A673 (cell line): Measurements from ENCODE around the gene VASH2. TPM values are rescaled to one million over a fixed set of nuclear protein-coding genes. Genes with fewer than 3 reads are reported as not detected.

Experiments
- BruUV-seq: library from RNA; stranded (reverse); fragments of 400-500 nt; replicated peaks from 2 replicates; lab custom pipeline; 2021; lab: Mats Ljungman, UMichigan
- CTCF ChIA-PET: fragments of 300-600 bp; sonication (Branson Sonifier 250); formaldehyde crosslinking; loops from one replicate; lab custom pipeline; 2022; ENCODE audit warnings: antibody characterized with exemption; lab: Charles Lee
- POLR2A ChIA-PET: fragments of 300-600 bp; sonication (Branson Sonifier 250); formaldehyde crosslinking; loops from one replicate; lab custom pipeline; 2022; ENCODE audit warnings: antibody characterized with exemption; ENCODE audit not compliant: low non-redundant PET; lab: Charles Lee
- DNase-seq: peaks from one replicate; pipeline ENCODE4 v3.0.0-alpha.2; 2015; ENCODE audit warnings: low spot score
- H3K27ac ChIP-seq: fragments of 200-600 bp; sonication (generic); 2 replicates; pipeline ENCODE4 v1.5.1; 2016; ENCODE audit warnings: mixed run types, low read depth, mild to moderate bottlenecking, mixed read lengths, antibody characterized with exemption, low read length; ENCODE audit not compliant: poor library complexity, severe bottlenecking
- H3K27me3 ChIP-seq: fragments of 200-600 bp; sonication (generic); replicated peaks from 2 replicates; pipeline ENCODE4 v1.6.1; 2017; ENCODE audit warnings: mixed run types, low read depth, mild to moderate bottlenecking, mixed read lengths, antibody characterized with exemption, low read length; ENCODE audit not compliant: insufficient read depth, poor library complexity
- H3K36me3 ChIP-seq: fragments of 200-600 bp; sonication (generic); 2 replicates; pipeline ENCODE4 v1.6.1; 2016; ENCODE audit warnings: mixed run types, mild to moderate bottlenecking, mixed read lengths, antibody characterized with exemption, low read length; ENCODE audit not compliant: insufficient read depth, poor library complexity, severe bottlenecking
- H3K4me1 ChIP-seq: fragments of 200-600 bp; sonication (generic); 2 replicates; pipeline ENCODE4 v1.6.1; 2017; ENCODE audit warnings: mixed run types, mild to moderate bottlenecking, mixed read lengths, antibody characterized with exemption, low read length; ENCODE audit not compliant: insufficient read depth, poor library complexity, severe bottlenecking
- H3K4me3 ChIP-seq: fragments of 200-600 bp; sonication (generic); 2 replicates; pipeline ENCODE4 v1.5.1; 2016; ENCODE audit warnings: low read depth, mixed run types, mild to moderate bottlenecking, mixed read lengths, low read length; ENCODE audit not compliant: poor library complexity, severe bottlenecking
- H3K9me3 ChIP-seq: fragments of 200-600 bp; sonication (generic); 2 replicates; pipeline ENCODE4 v1.6.1; 2016; ENCODE audit warnings: mixed run types, low read depth, mild to moderate bottlenecking, mixed read lengths, antibody characterized with exemption, low read length; ENCODE audit not compliant: poor library complexity, severe bottlenecking
- EZH2 ChIP-seq: fragments of 200-600 bp; sonication (generic); IDR thresholded peaks from 2 replicates; pipeline ENCODE4 v1.6.1; 2017; ENCODE audit warnings: borderline replicate concordance, low read depth, mild to moderate bottlenecking, mixed read lengths, antibody characterized with exemption, low read length; ENCODE audit not compliant: poor library complexity, severe bottlenecking
- intact Hi-C: fragments of 100-400 bp; cut with micrococcal nuclease; formaldehyde crosslinking; loops from one replicate; pipeline ENCODE4 v1.10.0; 2022; ENCODE audit not compliant: unreplicated experiment
- total RNA-seq: library from RNA; stranded (reverse); gene quantifications from 2 replicates; pipeline ENCODE4 v1.2.3, GENCODE V29; 2021
- TF ChIP-seq, protein P1 (sequence below): fragments of 300-800, 200-600 bp; sonication (generic); conservative IDR thresholded peaks from 2 replicates; pipeline ENCODE4 v1.5.1; 2017; ENCODE audit warnings: low read depth, mild to moderate bottlenecking, antibody characterized with exemption, low read length, moderate library complexity, mixed read lengths

Gene VASH2
- total RNA-seq, 1 experiment from 2014 or later, result 2.7 TPM

DNA sequence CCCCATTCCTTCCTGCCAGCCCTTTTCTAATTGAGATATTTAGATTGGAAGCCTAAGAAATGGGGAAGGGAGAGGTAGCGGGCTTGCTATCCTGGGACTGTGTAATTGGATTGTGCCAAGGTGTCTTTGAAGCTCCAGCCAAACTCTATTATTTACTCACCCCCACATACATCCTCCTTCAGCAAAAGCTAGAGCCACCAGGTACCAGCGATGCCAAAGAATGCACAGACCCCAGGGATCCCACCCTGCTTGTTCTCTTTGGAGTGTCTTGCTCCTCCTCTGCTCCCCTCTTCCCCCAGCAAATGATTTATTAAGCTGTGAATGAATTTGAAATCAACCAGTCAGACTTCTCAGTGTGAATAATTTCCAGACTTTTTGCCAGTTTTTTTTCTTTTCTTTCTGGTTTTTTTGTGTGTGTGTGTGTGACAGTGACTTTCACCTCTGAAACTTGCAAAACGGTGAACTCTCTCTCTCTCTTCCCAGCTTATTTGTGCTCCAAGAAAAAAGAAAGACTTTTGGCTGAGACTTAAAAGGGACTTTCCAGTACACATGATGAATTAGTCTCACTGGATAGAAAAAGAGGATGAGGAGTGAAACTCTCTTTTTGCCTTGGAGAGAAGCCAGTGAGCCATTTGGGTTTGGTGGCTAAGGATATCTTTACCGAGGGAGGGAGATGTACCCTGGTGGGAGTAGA lies 1.8 kb downstream of the VASH2 start:
- peaks cover 9% of the 10 kb centered on the region for H3K27me3 ChIP-seq
- H3K9me3 ChIP-seq, result no peaks in the 10 kb centered on the region
- ChIA-PET POLR2A (no interaction called here), CTCF (no interaction called here)
- H3K36me3 ChIP-seq, result no peaks in the 10 kb centered on the region
- DNase-seq, result no peak
- no TSS peak for BruUV-seq
- TF ChIP-seq, protein P1, sequence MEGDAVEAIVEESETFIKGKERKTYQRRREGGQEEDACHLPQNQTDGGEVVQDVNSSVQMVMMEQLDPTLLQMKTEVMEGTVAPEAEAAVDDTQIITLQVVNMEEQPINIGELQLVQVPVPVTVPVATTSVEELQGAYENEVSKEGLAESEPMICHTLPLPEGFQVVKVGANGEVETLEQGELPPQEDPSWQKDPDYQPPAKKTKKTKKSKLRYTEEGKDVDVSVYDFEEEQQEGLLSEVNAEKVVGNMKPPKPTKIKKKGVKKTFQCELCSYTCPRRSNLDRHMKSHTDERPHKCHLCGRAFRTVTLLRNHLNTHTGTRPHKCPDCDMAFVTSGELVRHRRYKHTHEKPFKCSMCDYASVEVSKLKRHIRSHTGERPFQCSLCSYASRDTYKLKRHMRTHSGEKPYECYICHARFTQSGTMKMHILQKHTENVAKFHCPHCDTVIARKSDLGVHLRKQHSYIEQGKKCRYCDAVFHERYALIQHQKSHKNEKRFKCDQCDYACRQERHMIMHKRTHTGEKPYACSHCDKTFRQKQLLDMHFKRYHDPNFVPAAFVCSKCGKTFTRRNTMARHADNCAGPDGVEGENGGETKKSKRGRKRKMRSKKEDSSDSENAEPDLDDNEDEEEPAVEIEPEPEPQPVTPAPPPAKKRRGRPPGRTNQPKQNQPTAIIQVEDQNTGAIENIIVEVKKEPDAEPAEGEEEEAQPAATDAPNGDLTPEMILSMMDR, result no peak
- TF ChIP-seq EZH2, result no peak
- no peak overlapping the region for H3K27ac ChIP-seq
- intact Hi-C loops, result no loop called here
- H3K4me3 ChIP-seq, result peak overlapping the region; percentile 56
- peaks cover 10% of the 10 kb centered on the region for H3K4me1 ChIP-seq

DNA sequence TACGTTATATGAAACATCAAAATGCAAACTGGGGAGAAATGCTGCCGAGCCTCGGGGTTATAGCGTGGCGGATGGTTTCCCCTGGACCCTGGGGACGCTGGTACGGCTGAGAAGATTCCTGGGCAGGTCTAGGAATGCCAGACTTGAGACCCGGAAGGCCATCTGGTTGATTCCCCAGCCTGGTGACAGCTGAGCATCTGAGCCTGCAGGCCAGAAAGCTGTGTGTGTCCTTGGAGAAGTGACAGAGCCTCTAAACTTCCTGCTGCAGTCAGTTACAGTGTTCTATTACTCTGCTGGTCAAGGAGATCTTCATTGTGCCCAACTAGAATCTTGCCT lies 2.3 kb downstream of the VASH2 start:
- ChIA-PET POLR2A (no interaction called here), CTCF (no interaction called here)
- H3K4me3 ChIP-seq, result no peak overlapping the region

DNA sequence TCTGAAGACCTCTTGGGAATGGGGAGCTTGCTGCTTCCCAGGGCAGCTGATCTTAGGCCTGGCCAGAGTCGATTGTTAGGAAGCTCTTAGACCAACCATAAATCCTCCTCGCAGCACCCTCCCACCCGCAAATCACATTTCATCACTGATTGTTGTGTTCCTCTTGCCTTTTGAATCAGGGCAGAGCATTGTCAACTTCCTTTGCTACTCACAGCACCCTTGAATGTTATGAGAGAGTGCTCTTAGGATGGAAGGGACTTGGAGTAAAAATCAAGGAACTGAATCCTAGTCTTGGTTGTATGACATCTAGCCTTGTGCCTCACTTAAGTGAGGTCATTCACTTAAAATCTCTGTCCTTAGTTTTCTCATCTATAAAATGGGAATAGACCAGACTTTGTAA lies 3.0 kb downstream of the VASH2 start:
- no peak overlapping the region for H3K4me3 ChIP-seq
- CTCF ChIA-PET, result no interaction called here
- H3K9me3 ChIP-seq, result no peaks in the 10 kb centered on the region
- peaks cover 10% of the 10 kb centered on the region for H3K4me1 ChIP-seq
- TF ChIP-seq, protein P1, result no peak
- TF ChIP-seq EZH2, result no peak
- no TSS peak for BruUV-seq
- no peak overlapping the region for H3K27ac ChIP-seq
- POLR2A ChIA-PET, result no interaction called here
- intact Hi-C loops, result no loop called here
- DNase-seq, result no peak
- peaks cover 9% of the 10 kb centered on the region for H3K27me3 ChIP-seq
- H3K36me3 ChIP-seq, result no peaks in the 10 kb centered on the region

More for the DNA sequence above, 2.3 kb downstream of the VASH2 start:
- Histone ChIP-seq H3K36me3 (no peaks in the 10 kb centered on the region), H3K9me3 (no peaks in the 10 kb centered on the region), H3K27me3 (peaks cover 9% of the 10 kb centered on the region), H3K4me1 (peaks cover 10% of the 10 kb centered on the region), H3K27ac (no peak overlapping the region)
- no peak for TF ChIP-seq EZH2
- TF ChIP-seq, protein P1, result no peak
- intact Hi-C loops, result no loop called here
- DNase-seq, result no peak
- BruUV-seq, result no TSS peak
